Endothelial cell of umbilical vein (primary cell): ENCODE data around the gene LRIF1. TPM values are rescaled to one million over a fixed set of nuclear protein-coding genes. Genes with fewer than 3 reads are reported as not detected.

Experiments
- BruUV-seq: library from RNA; stranded (reverse); fragments of 400-500 nt; replicated peaks from 2 replicates; lab custom pipeline; 2021; lab: Mats Ljungman, UMichigan
- CTCF ChIA-PET: fragments of 300-600, 350-600 bp; sonication (Branson Sonifier 250); formaldehyde crosslinking; loops from one replicate; lab custom pipeline; 2021; ENCODE audit warnings: antibody characterized with exemption, inconsistent platforms; lab: Charles Lee
- POLR2A ChIA-PET: fragments of 300-600, 350-600 bp; sonication (Branson Sonifier 250); formaldehyde crosslinking; loops from one replicate; lab custom pipeline; 2021; ENCODE audit warnings: antibody characterized with exemption, inconsistent platforms; lab: Charles Lee
- DNase-seq: peaks from one replicate; pipeline ENCODE4 v3.0.0-alpha.2; 2011; ENCODE audit warnings: low read depth, low spot score
- FAIRE-seq: peaks from 2 replicates; lab custom pipeline; 2011; peaks lifted over from hg19 to GRCh38; lab: Jason Lieb, UNC
- H2AFZ ChIP-seq: 2 replicates; pipeline ENCODE4 v1.6.0; 2012; ENCODE audit warnings: low read depth, low read length, control low read depth, inconsistent platforms
- H3K27ac ChIP-seq: 2 replicates; pipeline ENCODE4 v1.5.1; 2011; ENCODE audit warnings: low read depth, mild to moderate bottlenecking, control low read depth, low read length, moderate library complexity; ENCODE audit not compliant: insufficient read depth
- H3K27me3 ChIP-seq, 2 experiments: 2 replicates each; pipeline versions ENCODE4 v1.6.0 to v1.6.1; 2011; ENCODE audit warnings: low read length in 2 of 2, mixed read lengths in 1 of 2; ENCODE audit not compliant: control insufficient read depth in 2 of 2, insufficient read depth in 2 of 2
- H3K36me3 ChIP-seq, 2 experiments: 2 replicates in 1 of 2; 3 replicates in 1 of 2; pipeline ENCODE4 v1.5.1; 2011; ENCODE audit warnings: low read length in 2 of 2, mild to moderate bottlenecking in 1 of 2, moderate library complexity in 1 of 2; ENCODE audit not compliant: control insufficient read depth in 2 of 2, insufficient read depth in 2 of 2; ENCODE audit errors: extremely low read depth in 1 of 2
- H3K4me1 ChIP-seq: 3 replicates; pipeline ENCODE4 v1.5.1; 2011; ENCODE audit warnings: mild to moderate bottlenecking, low read length; ENCODE audit not compliant: control insufficient read depth, insufficient read depth; ENCODE audit errors: extremely low read depth
- H3K4me2 ChIP-seq: 2 replicates; pipeline ENCODE4 v1.6.1; 2011; ENCODE audit warnings: low read length, control low read depth, mixed read lengths; ENCODE audit not compliant: insufficient read depth
- H3K4me3 ChIP-seq, 3 experiments: fragments of 200-600 bp in 1 of 3; sonication (generic), shearing (Covaris generic) in 1 of 3; replicated peaks in 1 of 3; 2 replicates each; pipeline ENCODE4 v1.5.1; 2011 to 2016; ENCODE audit warnings: control low read depth in 3 of 3, low read length in 3 of 3, mild to moderate bottlenecking in 2 of 3, inconsistent platforms in 1 of 3, low read depth in 1 of 3, moderate library complexity in 1 of 3; ENCODE audit not compliant: insufficient read depth in 1 of 3
- H3K79me2 ChIP-seq: 2 replicates; pipeline ENCODE4 v1.6.0; 2012; ENCODE audit warnings: low read length, inconsistent platforms; ENCODE audit not compliant: control insufficient read depth, insufficient read depth
- H3K9ac ChIP-seq: replicated peaks from 2 replicates; pipeline ENCODE3; 2011; ENCODE audit warnings: low read length, control low read depth; ENCODE audit not compliant: insufficient read depth; ENCODE audit errors: extremely low read depth
- H3K9me1 ChIP-seq: replicated peaks from 3 replicates; pipeline ENCODE4 v1.6.0; 2011; ENCODE audit warnings: mild to moderate bottlenecking, low read length; ENCODE audit not compliant: control insufficient read depth, insufficient read depth; ENCODE audit errors: extremely low read depth
- H3K9me3 ChIP-seq: replicated peaks from 2 replicates; pipeline ENCODE4 v1.5.1; 2012; ENCODE audit warnings: low read length, inconsistent platforms; ENCODE audit not compliant: control insufficient read depth, insufficient read depth
- H4K20me1 ChIP-seq: replicated peaks from 2 replicates; pipeline ENCODE3; 2011; ENCODE audit warnings: mild to moderate bottlenecking, low read length; ENCODE audit not compliant: control insufficient read depth, insufficient read depth; ENCODE audit errors: extremely low read depth
- EZH2 ChIP-seq: IDR thresholded peaks from 2 replicates; pipeline ENCODE4 v1.6.1; 2012; ENCODE audit warnings: borderline replicate concordance, low read depth, mild to moderate bottlenecking, moderate library complexity, low read length, inconsistent platforms; ENCODE audit not compliant: severe bottlenecking
- FOS ChIP-seq: IDR thresholded peaks from 2 replicates; pipeline ENCODE4 v1.6.1; 2011; ENCODE audit warnings: mild to moderate bottlenecking, low read length, moderate library complexity, borderline replicate concordance; ENCODE audit not compliant: insufficient read depth
- GATA2 ChIP-seq: IDR thresholded peaks from 2 replicates; pipeline ENCODE4 v1.7.0; 2011; ENCODE audit warnings: low read depth, mild to moderate bottlenecking, moderate library complexity, mixed read lengths, low read length; ENCODE audit not compliant: insufficient read length, insufficient read depth
- JUN ChIP-seq: IDR thresholded peaks from 2 replicates; pipeline ENCODE4 v1.6.1; 2011; ENCODE audit warnings: borderline replicate concordance, low read depth; ENCODE audit not compliant: insufficient read length, insufficient read depth
- MAX ChIP-seq: IDR thresholded peaks from 2 replicates; pipeline ENCODE4 v1.6.1; 2011; ENCODE audit not compliant: insufficient read depth, insufficient read length
- MYC ChIP-seq: IDR thresholded peaks from one replicate; pipeline ENCODE4 v1.6.1; 2011; ENCODE audit warnings: mild to moderate bottlenecking, low read depth, low read length
- POLR2A ChIP-seq: IDR thresholded peaks from 2 replicates; pipeline ENCODE4 v1.6.1; 2012; ENCODE audit warnings: low read depth, mild to moderate bottlenecking, control low read depth, low read length
- POLR2AphosphoS5 ChIP-seq: IDR thresholded peaks from 2 replicates; pipeline ENCODE4 v1.6.1; 2012; ENCODE audit warnings: low read depth, mild to moderate bottlenecking, control low read depth, low read length, moderate library complexity; ENCODE audit not compliant: insufficient read depth
- dilution Hi-C: fragments of 300-500 bp; cut with MboI; formaldehyde crosslinking; loops from one replicate; pipeline ENCODE4 v1.15.0; 2019; ENCODE audit warnings: low sequenced_read_pairs; ENCODE audit not compliant: extremely low pct_ligation_motif_present
- intact Hi-C: fragments of 100-400 bp; cut with micrococcal nuclease; formaldehyde crosslinking; loops from one replicate; pipeline ENCODE4 v1.10.0; 2022
- polyA plus RNA-seq, 4 experiments: library from polyadenylated mRNA; depleted of rRNA in 3 of 4; stranded (reverse) in 3 of 4; unstranded in 1 of 4; fragments of >200 nt; gene quantifications; 2 replicates each; pipeline versions ENCODE4 v1.2.1 to v1.2.3, GENCODE V29; 2011 to 2012; ENCODE audit warnings: missing spikeins in 1 of 4
- total RNA-seq: library from RNA; stranded (reverse); gene quantifications from 2 replicates; pipeline ENCODE4 v1.2.3, GENCODE V29; 2021
- TF ChIP-seq, protein P1 (sequence below), 2 donors: IDR thresholded peaks; 1 replicate in 1 of 2; 2 replicates in 1 of 2; pipeline ENCODE4 v1.5.1; 2011; ENCODE audit warnings: low read length in 2 of 2, mild to moderate bottlenecking in 2 of 2, moderate library complexity in 2 of 2, control low read depth in 1 of 2, inconsistent platforms in 1 of 2, low read depth in 1 of 2; ENCODE audit not compliant: insufficient read depth in 1 of 2; ENCODE audit errors: extremely low read depth in 1 of 2

LRIF1 gene
- total and polyA plus RNA-seq, 2 donors (not counting 3 experiments of a cell fraction or from before 2014, with no cell fraction given), result 3.5 to 13.0 TPM

DNA sequence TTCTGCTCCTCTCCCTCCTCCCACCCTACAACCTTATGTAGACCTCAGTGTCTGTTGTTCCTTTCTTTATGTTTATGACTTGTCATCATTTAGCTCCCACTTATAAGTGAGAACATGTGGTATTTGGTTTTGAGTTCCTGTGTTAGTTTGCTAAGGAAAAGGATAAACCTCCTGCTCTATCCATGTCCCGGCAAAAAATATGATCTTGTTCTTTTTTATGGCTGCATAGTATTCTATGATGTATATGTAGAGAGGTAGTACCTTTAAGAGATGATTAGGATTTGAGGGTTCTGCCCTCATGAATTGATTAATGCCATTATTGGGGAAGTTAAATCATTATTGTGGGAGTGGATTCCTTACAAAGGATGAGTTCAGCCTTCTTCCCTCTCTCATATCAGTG lies 41.8 kb downstream of the LRIF1 start:
- no peaks in the 10 kb centered on the region for H3K9me1 ChIP-seq
- no peak overlapping the region for H3K9ac ChIP-seq
- no peak overlapping the region for H3K27ac ChIP-seq
- POLR2A ChIA-PET, result no interaction called here
- no peak overlapping the region for H3K4me2 ChIP-seq
- H3K36me3 ChIP-seq, result no peaks in the 10 kb centered on the region
- no TSS peak for BruUV-seq
- DNase-seq, result no peak
- dilution Hi-C loops, result no loop called here
- H3K9me3 ChIP-seq, result no peaks in the 10 kb centered on the region
- CTCF ChIA-PET, result no interaction called here
- no peak for FAIRE-seq
- H3K4me1 ChIP-seq, result no peaks in the 10 kb centered on the region
- intact Hi-C loops, result no loop called here
- H3K27me3 ChIP-seq, result no peaks in the 10 kb centered on the region
- H4K20me1 ChIP-seq, result no peaks in the 10 kb centered on the region
- TF ChIP-seq GATA2 (no peak), POLR2A (no peak), MAX (no peak), FOS (no peak), EZH2 (no peak), JUN (no peak), POLR2AphosphoS5 (no peak), MYC (no peak)
- TF ChIP-seq, protein P1, sequence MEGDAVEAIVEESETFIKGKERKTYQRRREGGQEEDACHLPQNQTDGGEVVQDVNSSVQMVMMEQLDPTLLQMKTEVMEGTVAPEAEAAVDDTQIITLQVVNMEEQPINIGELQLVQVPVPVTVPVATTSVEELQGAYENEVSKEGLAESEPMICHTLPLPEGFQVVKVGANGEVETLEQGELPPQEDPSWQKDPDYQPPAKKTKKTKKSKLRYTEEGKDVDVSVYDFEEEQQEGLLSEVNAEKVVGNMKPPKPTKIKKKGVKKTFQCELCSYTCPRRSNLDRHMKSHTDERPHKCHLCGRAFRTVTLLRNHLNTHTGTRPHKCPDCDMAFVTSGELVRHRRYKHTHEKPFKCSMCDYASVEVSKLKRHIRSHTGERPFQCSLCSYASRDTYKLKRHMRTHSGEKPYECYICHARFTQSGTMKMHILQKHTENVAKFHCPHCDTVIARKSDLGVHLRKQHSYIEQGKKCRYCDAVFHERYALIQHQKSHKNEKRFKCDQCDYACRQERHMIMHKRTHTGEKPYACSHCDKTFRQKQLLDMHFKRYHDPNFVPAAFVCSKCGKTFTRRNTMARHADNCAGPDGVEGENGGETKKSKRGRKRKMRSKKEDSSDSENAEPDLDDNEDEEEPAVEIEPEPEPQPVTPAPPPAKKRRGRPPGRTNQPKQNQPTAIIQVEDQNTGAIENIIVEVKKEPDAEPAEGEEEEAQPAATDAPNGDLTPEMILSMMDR (IDR thresholded peaks at IDR 0.05; ENCODE audit: extremely low read depth in 1 of 2, insufficient read depth in 1 of 2, low read depth in 1 of 2, low read length in 2 of 2), result no peak
- H2AFZ ChIP-seq, result no peak overlapping the region
- no peak overlapping the region for H3K4me3 ChIP-seq
- no peaks in the 10 kb centered on the region for H3K79me2 ChIP-seq
